Loucy (cell line): ENCODE results near the gene EFCAB12.

Experiments
- EZH2phosphoT487 ChIP-seq: fragments of 200-600 bp; IDR thresholded peaks from 2 replicates; pipeline ENCODE4 v1.6.1; 2018; ENCODE audit warnings: antibody characterized with exemption, mild to moderate bottlenecking, moderate library complexity, borderline replicate concordance
- TF ChIP-seq, protein P1 (sequence below): fragments of 200-600 bp; sonication (generic); conservative IDR thresholded peaks from 2 replicates; pipeline ENCODE4 v1.5.1; 2014; ENCODE audit warnings: mild to moderate bottlenecking, antibody characterized with exemption, low read length

- TF ChIP-seq, protein P1, sequence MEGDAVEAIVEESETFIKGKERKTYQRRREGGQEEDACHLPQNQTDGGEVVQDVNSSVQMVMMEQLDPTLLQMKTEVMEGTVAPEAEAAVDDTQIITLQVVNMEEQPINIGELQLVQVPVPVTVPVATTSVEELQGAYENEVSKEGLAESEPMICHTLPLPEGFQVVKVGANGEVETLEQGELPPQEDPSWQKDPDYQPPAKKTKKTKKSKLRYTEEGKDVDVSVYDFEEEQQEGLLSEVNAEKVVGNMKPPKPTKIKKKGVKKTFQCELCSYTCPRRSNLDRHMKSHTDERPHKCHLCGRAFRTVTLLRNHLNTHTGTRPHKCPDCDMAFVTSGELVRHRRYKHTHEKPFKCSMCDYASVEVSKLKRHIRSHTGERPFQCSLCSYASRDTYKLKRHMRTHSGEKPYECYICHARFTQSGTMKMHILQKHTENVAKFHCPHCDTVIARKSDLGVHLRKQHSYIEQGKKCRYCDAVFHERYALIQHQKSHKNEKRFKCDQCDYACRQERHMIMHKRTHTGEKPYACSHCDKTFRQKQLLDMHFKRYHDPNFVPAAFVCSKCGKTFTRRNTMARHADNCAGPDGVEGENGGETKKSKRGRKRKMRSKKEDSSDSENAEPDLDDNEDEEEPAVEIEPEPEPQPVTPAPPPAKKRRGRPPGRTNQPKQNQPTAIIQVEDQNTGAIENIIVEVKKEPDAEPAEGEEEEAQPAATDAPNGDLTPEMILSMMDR, result no peak
- TF ChIP-seq EZH2phosphoT487, result no peak
These were observed 13.3 kb upstream of the EFCAB12 start for GRCh38 chr3:129441782-129442181.
